WTC11 (cell line): ENCODE results near the gene ANGEL2. TPM values are rescaled to one million over a fixed set of nuclear protein-coding genes. Genes with fewer than 3 reads are reported as not detected.

Experiments used
- ATAC-seq: fragments of 200-7000 bp; cut with Tn5 transposase; 2 replicates; pipeline ENCODE4 v1.10.0; 2021; ENCODE audit warnings: mild to moderate bottlenecking, moderate library complexity
- CTCF ChIA-PET: fragments of 300-600 bp; sonication (Branson Sonifier 250); formaldehyde crosslinking; loops from one replicate; lab custom pipeline; 2021; ENCODE audit warnings: antibody characterized with exemption; lab: Charles Lee
- POLR2A ChIA-PET: fragments of 350-600 bp; sonication (Branson Sonifier 250); formaldehyde crosslinking; loops from one replicate; lab custom pipeline; 2021; ENCODE audit warnings: antibody characterized with exemption; lab: Charles Lee
- DNase-seq: peaks from one replicate; pipeline ENCODE4 v3.0.0; 2021; ENCODE audit warnings: low spot score
- H3K27ac Mint-ChIP-seq: 2 replicates; pipeline ENCODE4 v1.8.0; 2021; ENCODE audit warnings: mixed read lengths
- H3K27me3 Mint-ChIP-seq: 2 replicates; pipeline ENCODE4 v1.8.0; 2021; ENCODE audit warnings: low read depth, mild to moderate bottlenecking, moderate library complexity, mixed read lengths
- H3K36me3 Mint-ChIP-seq: 2 replicates; pipeline ENCODE4 v1.8.0; 2021; ENCODE audit warnings: mixed read lengths
- H3K4me1 Mint-ChIP-seq: 2 replicates; pipeline ENCODE4 v1.8.0; 2022; ENCODE audit warnings: mixed read lengths
- H3K4me3 Mint-ChIP-seq: 2 replicates; pipeline ENCODE4 v1.8.0; 2021; ENCODE audit warnings: mild to moderate bottlenecking, moderate library complexity, mixed read lengths
- H3K9me3 Mint-ChIP-seq: 2 replicates; pipeline ENCODE4 v1.8.0; 2021; ENCODE audit warnings: mixed read lengths
- AFF4 ChIP-seq: sonication (generic); formaldehyde crosslinking; IDR thresholded peaks from 2 replicates; pipeline ENCODE4 v1.8.1; 2023; ENCODE audit warnings: mild to moderate bottlenecking, missing genetic modification reagents, borderline replicate concordance
- AR ChIP-seq: fragments of 250-450 bp; sonication (Bioruptor Pico); IDR thresholded peaks from 2 replicates; pipeline ENCODE4 v1.9.0; 2021; ENCODE audit warnings: mild to moderate bottlenecking
- CBFB ChIP-seq: sonication (generic); formaldehyde crosslinking; IDR thresholded peaks from 2 replicates; pipeline ENCODE4 v1.8.1; 2022; ENCODE audit warnings: mild to moderate bottlenecking, low read depth, missing genetic modification reagents
- ELF4 ChIP-seq: sonication (generic); formaldehyde crosslinking; IDR thresholded peaks from 2 replicates; pipeline ENCODE4 v1.8.1; 2022; ENCODE audit warnings: low read depth, mild to moderate bottlenecking, moderate library complexity, missing genetic modification reagents
- FOXK1 ChIP-seq: sonication (generic); formaldehyde crosslinking; IDR thresholded peaks from 2 replicates; pipeline ENCODE4 v1.8.0; 2022; ENCODE audit warnings: mild to moderate bottlenecking, moderate library complexity, missing genetic modification reagents
- KAT7 ChIP-seq: sonication (generic); formaldehyde crosslinking; IDR thresholded peaks from 2 replicates; pipeline ENCODE4 v1.8.1; 2023; ENCODE audit warnings: missing genetic modification reagents, mild to moderate bottlenecking, borderline replicate concordance
- MAX ChIP-seq: sonication (generic); formaldehyde crosslinking; IDR thresholded peaks from 2 replicates; pipeline ENCODE4 v1.8.0; 2022; ENCODE audit warnings: mild to moderate bottlenecking, missing genetic modification reagents
- MLX ChIP-seq: sonication (generic); formaldehyde crosslinking; IDR thresholded peaks from 2 replicates; pipeline ENCODE4 v1.8.1; 2023; ENCODE audit warnings: mild to moderate bottlenecking, missing genetic modification reagents, moderate library complexity
- MXD4 ChIP-seq: fragments of 250-450 bp; sonication (Bioruptor Pico); IDR thresholded peaks from 2 replicates; pipeline ENCODE4 v1.8.0; 2021; ENCODE audit warnings: mild to moderate bottlenecking, moderate library complexity, borderline replicate concordance
- NR2C2 ChIP-seq: sonication (generic); formaldehyde crosslinking; IDR thresholded peaks from 2 replicates; pipeline ENCODE4 v1.8.0; 2022; ENCODE audit warnings: mild to moderate bottlenecking, missing genetic modification reagents
- RORB ChIP-seq: fragments of 250-450 bp; sonication (Bioruptor Pico); IDR thresholded peaks from 2 replicates; pipeline ENCODE4 v1.9.0; 2021; ENCODE audit warnings: mild to moderate bottlenecking
- SOX15 ChIP-seq: fragments of 250-450 bp; sonication (Bioruptor Pico); IDR thresholded peaks from 2 replicates; pipeline ENCODE4 v1.9.0; 2021; ENCODE audit warnings: mild to moderate bottlenecking
- TCF7 ChIP-seq: sonication (generic); formaldehyde crosslinking; IDR thresholded peaks from 2 replicates; pipeline ENCODE4 v1.8.0; 2022; ENCODE audit warnings: mild to moderate bottlenecking, low read depth, missing genetic modification reagents, moderate library complexity
- ZNF423 ChIP-seq: fragments of 250-450 bp; sonication (Bioruptor Pico); IDR thresholded peaks from 2 replicates; pipeline ENCODE4 v2.1.2; 2022; ENCODE audit warnings: mild to moderate bottlenecking, moderate library complexity
- ZSCAN18 ChIP-seq: fragments of 250-450 bp; sonication (Bioruptor Pico); IDR thresholded peaks from 2 replicates; pipeline ENCODE4 v2.1.2; 2022; ENCODE audit warnings: mild to moderate bottlenecking, moderate library complexity
- total RNA-seq: library from RNA; stranded (reverse); gene quantifications from 3 replicates; pipeline ENCODE4 v1.2.3, GENCODE V29; 2021

Gene ANGEL2
- total RNA-seq, 1 experiment from 2014 or later: 38.6 TPM

GRCh38 chr1:213017447-213018273, 2.0 kb upstream of the ANGEL2 start:
- TF ChIP-seq MLX (CRISPR knock-in tag) (no peak), NR2C2 (CRISPR knock-in tag) (no peak)
- Mint-ChIP-seq H3K27me3 (peaks cover 8% of the 10 kb centered on the region; the same call in 1 of the 2 replicates), H3K9me3 (no peaks in the 10 kb centered on the region), H3K27ac (no peak overlapping the region), H3K4me1 (peaks cover 12% of the 10 kb centered on the region), H3K36me3 (no peaks in the 10 kb centered on the region), H3K4me3 (no peak overlapping the region)
- DNase-seq (no peak), ATAC-seq (no peak)
- ChIA-PET POLR2A (no interaction called here), CTCF (no interaction called here)

GRCh38 chr1:213014642-213015041, 1.0 kb downstream of the ANGEL2 start:
- Mint-ChIP-seq H3K36me3 (peaks cover 12% of the 10 kb centered on the region), H3K4me3 (peak overlapping the region; percentile 97), H3K9me3 (no peaks in the 10 kb centered on the region), H3K27ac (peak overlapping the region; percentile 99), H3K4me1 (peaks cover 12% of the 10 kb centered on the region), H3K27me3 (peaks cover 3% of the 10 kb centered on the region; the same call in 1 of the 2 replicates)
- TF ChIP-seq ZNF423 (CRISPR knock-in tag): no peak
- no peak for TF ChIP-seq CBFB (CRISPR knock-in tag)
- TF ChIP-seq ELF4 (CRISPR knock-in tag): no peak
- no peak for TF ChIP-seq ZSCAN18 (CRISPR knock-in tag)
- no peak for TF ChIP-seq KAT7
- TF ChIP-seq MAX: no peak
- no peak for TF ChIP-seq SOX15 (CRISPR knock-in tag)
- TF ChIP-seq TCF7: no peak
- TF ChIP-seq MXD4 (CRISPR knock-in tag): no peak
- TF ChIP-seq FOXK1 (CRISPR knock-in tag): no peak
- no peak for TF ChIP-seq AR
- TF ChIP-seq AFF4 (CRISPR knock-in tag): no peak
- TF ChIP-seq RORB (CRISPR knock-in tag): no peak
- POLR2A ChIA-PET: no interaction called here
- no peak for DNase-seq
- ATAC-seq: no peak
- CTCF ChIA-PET: no interaction called here
